Caki2 (cell line): ENCODE data around the gene STK17B. TPM values are rescaled to one million over a fixed set of nuclear protein-coding genes. Genes with fewer than 3 reads are reported as not detected.

Experiments used
- DNase-seq: peaks from one replicate; pipeline ENCODE4 v3.0.0-alpha.2; 2015; ENCODE audit warnings: low read depth
- in situ Hi-C: cut with HindIII; loops from 2 replicates; pipeline ENCODE4 v1.10.0; 2016; ENCODE audit warnings: low sequenced_read_pairs, low pct_unique_long_range_greater_than_20kb, mixed read lengths
- total RNA-seq: library from RNA; depleted of rRNA; stranded (reverse); fragments of >200 nt; shearing (Covaris generic); gene quantifications from 2 replicates; pipeline ENCODE4 v1.2.3, GENCODE V29; 2014; ENCODE audit warnings: low replicate concordance; rRNA removed

The STK17B gene
- 12.2 and 17.1 TPM in 2 replicates for total RNA-seq

- in situ Hi-C loops: no loop called here
- peak; percentile 92 for DNase-seq
Measured at GRCh38 chr2:196171248-196171871, at the start of gene STK17B. STK17B (minus strand) TSS chr2:196171578; CDS start chr2:196163383, 8,195 bp downstream.

GRCh38 chr2:196220671-196221070 lies 49.3 kb upstream of the STK17B start:
- in situ Hi-C loops: no loop called here
- DNase-seq: no peak

- in situ Hi-C loops: no loop called here
- no peak for DNase-seq
Measured at GRCh38 chr2:196219671-196220070, 48.3 kb upstream of the STK17B start.

DNA sequence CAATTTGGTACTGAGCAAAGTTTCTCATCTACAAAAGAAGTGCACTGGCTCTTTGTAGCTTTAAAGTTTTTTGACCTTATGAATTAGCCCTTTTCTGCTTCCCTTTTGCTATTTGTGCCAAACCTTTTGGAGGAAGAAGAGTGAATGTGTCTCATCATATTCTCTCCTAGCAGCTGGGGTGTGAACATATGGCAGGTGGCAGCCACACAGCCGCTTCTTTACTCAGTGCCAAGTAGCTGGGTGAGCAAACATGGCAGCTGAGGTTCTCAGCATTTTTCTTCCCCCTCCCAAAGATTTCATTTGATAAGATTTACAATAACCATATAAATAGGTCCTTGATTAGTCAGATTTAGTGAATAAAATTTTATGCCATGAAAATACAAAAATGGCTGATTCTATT lies 46.7 kb upstream of the STK17B start:
- in situ Hi-C loops: no loop called here
- no peak for DNase-seq

- DNase-seq: no peak
- in situ Hi-C loops: no loop called here
Measured at GRCh38 chr2:196217116-196217515, 45.7 kb upstream of the STK17B start.

- no peak for DNase-seq
- in situ Hi-C loops: no loop called here
Measured at GRCh38 chr2:196215376-196215775, 44.0 kb upstream of the STK17B start.

GRCh38 chr2:196214156-196214555 lies 42.8 kb upstream of the STK17B start:
- no peak for DNase-seq
- in situ Hi-C loops: no loop called here

DNA sequence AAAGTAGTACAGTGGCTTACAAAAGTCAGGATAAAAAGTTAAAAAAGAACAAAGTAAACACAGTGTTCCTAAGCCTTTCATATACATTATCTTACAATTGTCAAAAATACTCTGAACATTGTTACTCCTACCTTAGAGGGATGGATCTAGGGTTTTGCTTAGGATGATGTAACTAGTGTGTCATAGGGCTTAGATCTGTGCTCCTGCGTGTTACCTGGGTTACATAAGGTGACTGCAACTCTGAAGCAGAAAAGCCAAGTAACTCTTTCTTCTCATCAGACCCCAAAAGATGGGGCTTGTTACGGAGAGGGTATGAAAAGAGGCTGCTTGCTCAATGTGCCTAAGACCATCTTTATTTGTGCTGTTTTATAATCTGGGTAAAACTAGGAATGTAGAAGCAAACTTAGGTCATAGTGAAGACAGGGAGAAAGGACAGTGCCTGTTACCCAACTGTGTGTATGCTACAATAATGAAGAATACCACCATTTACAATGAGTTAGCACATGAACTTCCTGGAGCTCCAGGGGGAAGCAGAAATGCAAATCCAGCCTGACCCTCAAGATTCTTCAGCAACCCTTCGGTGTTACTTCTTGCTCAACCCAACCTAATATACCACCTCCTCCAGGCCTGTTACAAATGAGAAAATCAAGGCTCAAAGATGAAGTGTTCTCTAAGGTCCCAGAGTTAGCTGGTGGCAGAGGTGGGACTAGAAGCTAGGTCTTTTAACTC lies 42.0 kb upstream of the STK17B start:
- in situ Hi-C loops: no loop called here
- no peak for DNase-seq

- DNase-seq: no peak
- in situ Hi-C loops: no loop called here
Measured at GRCh38 chr2:196208915-196209314, 37.5 kb upstream of the STK17B start.

GRCh38 chr2:196206804-196207203 lies 35.4 kb upstream of the STK17B start:
- in situ Hi-C loops: no loop called here
- DNase-seq: no peak

- in situ Hi-C loops: no loop called here
- DNase-seq: no peak
Measured at GRCh38 chr2:196205881-196206435, 34.6 kb upstream of the STK17B start.

- no peak for DNase-seq
- in situ Hi-C loops: no loop called here
Measured at GRCh38 chr2:196205011-196205766, 33.8 kb upstream of the STK17B start.

GRCh38 chr2:196201229-196202009 lies 30.0 kb upstream of the STK17B start:
- in situ Hi-C loops: no loop called here
- no peak for DNase-seq

- in situ Hi-C loops: no loop called here
- DNase-seq: no peak
Measured at GRCh38 chr2:196200557-196200956, 29.2 kb upstream of the STK17B start.

GRCh38 chr2:196195758-196196157 lies 24.4 kb upstream of the STK17B start:
- in situ Hi-C loops: no loop called here
- DNase-seq: no peak

GRCh38 chr2:196195302-196195701 lies 23.9 kb upstream of the STK17B start:
- in situ Hi-C loops: no loop called here

GRCh38 chr2:196191541-196191940 lies 20.2 kb upstream of the STK17B start:
- in situ Hi-C loops: no loop called here
- DNase-seq: no peak

More at GRCh38 chr2:196195302-196195701, 23.9 kb upstream of the STK17B start:
- no peak for DNase-seq

- in situ Hi-C loops: no loop called here
- no peak for DNase-seq
Measured at GRCh38 chr2:196187898-196188458, 16.6 kb upstream of the STK17B start.
